Measurements from ENCODE around the gene SHANK3. TPM values are rescaled to one million over a fixed set of nuclear protein-coding genes. Genes with fewer than 3 reads are reported as not detected.
"Not testable (repeated sequence)": the region's sequence is repeated elsewhere in the genome, so short reads cannot be mapped to it uniquely, and the experiment has no call there.

Gene SHANK3
- total RNA-seq, 2 experiments from 2014 or later, result 0.27 to 0.30 TPM

- H3K9me3 Mint-ChIP-seq, result no peaks in the 10 kb centered on the region
- no peak overlapping the region for H3K4me3 Mint-ChIP-seq
- no peak for DNase-seq
- no peak overlapping the region for H3K27ac Mint-ChIP-seq
- H3K4me1 Mint-ChIP-seq, result no peaks in the 10 kb centered on the region
- peaks cover 17% of the 10 kb centered on the region for H3K27me3 Mint-ChIP-seq
- no peaks in the 10 kb centered on the region for H3K36me3 Mint-ChIP-seq
Observed at GRCh38 chr22:50640857-50641647, 31.6 kb upstream of the SHANK3 start.

- Mint-ChIP-seq H3K27me3 (peaks cover 23% of the 10 kb centered on the region), H3K4me3 (no peak overlapping the region), H3K27ac (no peak overlapping the region), H3K4me1 (no peaks in the 10 kb centered on the region), H3K9me3 (no peaks in the 10 kb centered on the region), H3K36me3 (no peaks in the 10 kb centered on the region)
- no peak for DNase-seq
Observed at GRCh38 chr22:50641696-50642607, 30.7 kb upstream of the SHANK3 start.

- not testable (repeated sequence) for H3K27ac Mint-ChIP-seq, H3K9me3 Mint-ChIP-seq, DNase-seq, H3K4me1 Mint-ChIP-seq, H3K36me3 Mint-ChIP-seq, H3K4me3 Mint-ChIP-seq
- H3K27me3 Mint-ChIP-seq, result peaks cover 23% of the 10 kb centered on the region
Observed at GRCh38 chr22:50643021-50643820, 29.4 kb upstream of the SHANK3 start.

- H3K4me1 Mint-ChIP-seq, DNase-seq, H3K4me3 Mint-ChIP-seq, H3K36me3 Mint-ChIP-seq, H3K9me3 Mint-ChIP-seq, H3K27ac Mint-ChIP-seq: not testable (repeated sequence)
- H3K27me3 Mint-ChIP-seq, result peaks cover 23% of the 10 kb centered on the region
Observed at GRCh38 chr22:50643821-50644101, 28.9 kb upstream of the SHANK3 start.

GRCh38 chr22:50653256-50653655, 19.4 kb upstream of the SHANK3 start:
- DNase-seq, result no peak
- peaks cover 4% of the 10 kb centered on the region for H3K9me3 Mint-ChIP-seq
- H3K27me3 Mint-ChIP-seq, result peaks cover 7% of the 10 kb centered on the region
- H3K36me3 Mint-ChIP-seq, result no peaks in the 10 kb centered on the region
- no peak overlapping the region for H3K4me3 Mint-ChIP-seq
- H3K27ac Mint-ChIP-seq, result no peak overlapping the region
- H3K4me1 Mint-ChIP-seq, result no peaks in the 10 kb centered on the region

GRCh38 chr22:50654664-50655063, 18.0 kb upstream of the SHANK3 start:
- H3K27me3 Mint-ChIP-seq, result peaks cover 10% of the 10 kb centered on the region
- H3K27ac Mint-ChIP-seq, DNase-seq, H3K4me3 Mint-ChIP-seq, H3K36me3 Mint-ChIP-seq, H3K9me3 Mint-ChIP-seq, H3K4me1 Mint-ChIP-seq: not testable (repeated sequence)

GRCh38 chr22:50656122-50657070, 16.2 kb upstream of the SHANK3 start:
- H3K9me3 Mint-ChIP-seq, result no peaks in the 10 kb centered on the region
- H3K4me1 Mint-ChIP-seq, result no peaks in the 10 kb centered on the region
- peaks cover 16% of the 10 kb centered on the region for H3K27me3 Mint-ChIP-seq
- H3K4me3 Mint-ChIP-seq, result no peak overlapping the region
- H3K27ac Mint-ChIP-seq, result no peak overlapping the region
- no peaks in the 10 kb centered on the region for H3K36me3 Mint-ChIP-seq
- no peak for DNase-seq

GRCh38 chr22:50657925-50658324, 14.7 kb upstream of the SHANK3 start:
- Mint-ChIP-seq H3K27me3 (peaks cover 17% of the 10 kb centered on the region), H3K36me3 (no peaks in the 10 kb centered on the region), H3K27ac (no peak overlapping the region), H3K4me1 (no peaks in the 10 kb centered on the region), H3K4me3 (no peak overlapping the region), H3K9me3 (no peaks in the 10 kb centered on the region)
- DNase-seq, result no peak

- H3K27ac Mint-ChIP-seq, H3K4me1 Mint-ChIP-seq, DNase-seq, H3K9me3 Mint-ChIP-seq, H3K36me3 Mint-ChIP-seq, H3K4me3 Mint-ChIP-seq: not testable (repeated sequence)
- peaks cover 17% of the 10 kb centered on the region for H3K27me3 Mint-ChIP-seq
Observed at GRCh38 chr22:50659711-50660110, 12.9 kb upstream of the SHANK3 start.

- no peaks in the 10 kb centered on the region for H3K9me3 Mint-ChIP-seq
- H3K27ac Mint-ChIP-seq, result no peak overlapping the region
- no peak overlapping the region for H3K4me3 Mint-ChIP-seq
- H3K36me3 Mint-ChIP-seq, result no peaks in the 10 kb centered on the region
- peaks cover 17% of the 10 kb centered on the region for H3K27me3 Mint-ChIP-seq
- no peaks in the 10 kb centered on the region for H3K4me1 Mint-ChIP-seq
- DNase-seq, result no peak
Observed at GRCh38 chr22:50660306-50660705, 12.3 kb upstream of the SHANK3 start.

GRCh38 chr22:50665212-50665611, 7.4 kb upstream of the SHANK3 start:
- DNase-seq, result no peak
- no peaks in the 10 kb centered on the region for H3K4me1 Mint-ChIP-seq

GRCh38 chr22:50665738-50666137, 6.9 kb upstream of the SHANK3 start:
- H3K4me3 Mint-ChIP-seq, result no peak overlapping the region
- H3K27me3 Mint-ChIP-seq, result peaks cover 6% of the 10 kb centered on the region
- no peaks in the 10 kb centered on the region for H3K4me1 Mint-ChIP-seq
- H3K36me3 Mint-ChIP-seq, result no peaks in the 10 kb centered on the region
- no peaks in the 10 kb centered on the region for H3K9me3 Mint-ChIP-seq
- no peak for DNase-seq
- H3K27ac Mint-ChIP-seq, result no peak overlapping the region

More at GRCh38 chr22:50665212-50665611, 7.4 kb upstream of the SHANK3 start:
- Mint-ChIP-seq H3K27me3 (peaks cover 6% of the 10 kb centered on the region), H3K4me3 (no peak overlapping the region), H3K9me3 (no peaks in the 10 kb centered on the region), H3K36me3 (no peaks in the 10 kb centered on the region), H3K27ac (no peak overlapping the region)

GRCh38 chr22:50670513-50670912, 2.1 kb upstream of the SHANK3 start:
- Mint-ChIP-seq H3K9me3 (no peaks in the 10 kb centered on the region), H3K36me3 (no peaks in the 10 kb centered on the region), H3K4me3 (no peak overlapping the region), H3K4me1 (peaks cover 6% of the 10 kb centered on the region), H3K27ac (no peak overlapping the region), H3K27me3 (peaks cover 23% of the 10 kb centered on the region)
- no peak for DNase-seq

GRCh38 chr22:50670914-50671538, 1.6 kb upstream of the SHANK3 start:
- no peak overlapping the region for H3K27ac Mint-ChIP-seq
- H3K36me3 Mint-ChIP-seq, result no peaks in the 10 kb centered on the region
- no peak for DNase-seq
- no peaks in the 10 kb centered on the region for H3K9me3 Mint-ChIP-seq
- no peak overlapping the region for H3K4me3 Mint-ChIP-seq
- H3K27me3 Mint-ChIP-seq, result peaks cover 28% of the 10 kb centered on the region
- peaks cover 6% of the 10 kb centered on the region for H3K4me1 Mint-ChIP-seq
